ENCODE results near the gene EFEMP2.
A peak's percentile ranks its signal among the peaks of the same experiment; 100 is the strongest.
"Not testable (repeated sequence)": the region's sequence is repeated elsewhere in the genome, so short reads cannot be mapped to it uniquely, and the experiment has no call there.

EFEMP2 gene

DNA sequence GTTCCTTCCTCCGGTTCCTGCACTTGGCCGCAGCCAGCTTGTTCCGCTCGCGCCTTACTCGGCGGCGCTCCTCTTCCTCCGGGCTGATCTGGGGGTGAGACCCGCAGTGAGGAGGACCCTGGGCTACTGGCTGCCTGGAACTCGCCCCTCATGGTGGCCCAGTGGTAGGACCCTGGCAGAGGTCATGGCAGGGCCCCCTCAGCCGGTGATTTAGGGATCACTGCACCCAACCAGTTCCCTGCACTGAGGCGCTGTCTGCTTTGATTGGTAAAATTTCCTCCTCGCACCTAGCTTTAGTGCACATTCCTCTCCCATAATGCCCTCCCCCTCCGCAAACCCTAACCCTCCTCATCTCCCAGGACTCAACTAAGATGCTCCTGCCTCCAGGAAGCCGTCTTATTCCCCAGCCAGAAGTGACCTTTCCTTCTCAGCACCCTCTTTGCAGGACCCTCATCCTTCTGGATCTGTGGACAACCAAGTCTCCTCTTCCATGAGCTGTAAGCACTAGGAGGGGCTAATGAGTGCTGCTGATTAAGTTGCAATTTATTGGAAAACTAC lies 21.5 kb upstream of the EFEMP2 start:
- no peaks in the 10 kb centered on the region for H3K9me3 ChIP-seq (ENCODE audit: severe bottlenecking)
- TF ChIP-seq, protein P1, sequence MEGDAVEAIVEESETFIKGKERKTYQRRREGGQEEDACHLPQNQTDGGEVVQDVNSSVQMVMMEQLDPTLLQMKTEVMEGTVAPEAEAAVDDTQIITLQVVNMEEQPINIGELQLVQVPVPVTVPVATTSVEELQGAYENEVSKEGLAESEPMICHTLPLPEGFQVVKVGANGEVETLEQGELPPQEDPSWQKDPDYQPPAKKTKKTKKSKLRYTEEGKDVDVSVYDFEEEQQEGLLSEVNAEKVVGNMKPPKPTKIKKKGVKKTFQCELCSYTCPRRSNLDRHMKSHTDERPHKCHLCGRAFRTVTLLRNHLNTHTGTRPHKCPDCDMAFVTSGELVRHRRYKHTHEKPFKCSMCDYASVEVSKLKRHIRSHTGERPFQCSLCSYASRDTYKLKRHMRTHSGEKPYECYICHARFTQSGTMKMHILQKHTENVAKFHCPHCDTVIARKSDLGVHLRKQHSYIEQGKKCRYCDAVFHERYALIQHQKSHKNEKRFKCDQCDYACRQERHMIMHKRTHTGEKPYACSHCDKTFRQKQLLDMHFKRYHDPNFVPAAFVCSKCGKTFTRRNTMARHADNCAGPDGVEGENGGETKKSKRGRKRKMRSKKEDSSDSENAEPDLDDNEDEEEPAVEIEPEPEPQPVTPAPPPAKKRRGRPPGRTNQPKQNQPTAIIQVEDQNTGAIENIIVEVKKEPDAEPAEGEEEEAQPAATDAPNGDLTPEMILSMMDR (IDR thresholded peaks at IDR 0.05; ENCODE audit: low read depth, low read length) = no peak
- no peaks in the 10 kb centered on the region for H3K36me3 ChIP-seq
- peak overlapping the region; percentile 66 for H3K27ac ChIP-seq
- no peak for DNase-seq
- H3K4me3 ChIP-seq (ENCODE audit: low read depth, low read length) = no peak overlapping the region; the same call in 1 of the 2 replicates
- no peaks in the 10 kb centered on the region for H3K27me3 ChIP-seq (ENCODE audit: insufficient read depth, low read depth, severe bottlenecking)

DNA sequence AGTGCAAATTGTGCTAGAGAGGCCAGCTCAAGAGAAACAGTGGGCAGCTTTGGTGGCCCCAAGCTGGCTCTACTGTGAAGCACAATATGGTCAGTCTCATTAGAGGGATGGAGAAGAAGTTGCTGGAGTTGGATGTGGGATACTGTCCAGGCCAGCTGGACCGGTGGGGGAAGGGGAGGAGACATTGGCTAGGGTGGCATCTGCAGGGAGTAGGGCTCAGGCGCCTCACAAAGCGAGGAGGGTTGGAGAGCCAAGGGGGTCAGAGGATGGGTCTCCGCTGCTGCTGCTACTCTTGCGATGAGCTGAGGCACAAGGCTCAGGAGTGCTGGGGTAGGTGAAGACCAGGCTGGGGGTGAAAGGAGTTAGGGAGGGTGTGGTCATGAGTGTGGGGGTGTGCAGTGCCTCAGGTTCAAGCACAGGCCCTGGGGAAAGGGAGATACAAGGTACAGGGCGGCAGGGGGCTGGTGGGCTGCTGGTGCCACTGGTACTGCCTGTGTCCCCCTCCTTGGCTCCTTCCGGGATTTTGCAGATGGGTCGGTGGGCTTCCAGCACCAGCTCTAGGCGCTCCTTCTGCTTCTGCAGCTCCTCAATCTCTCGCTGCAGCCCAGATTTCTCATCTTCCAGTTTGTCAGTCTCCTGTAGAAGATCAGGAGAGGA lies 20.2 kb upstream of the EFEMP2 start:
- Histone ChIP-seq H3K36me3 (no peaks in the 10 kb centered on the region), H3K4me3 (ENCODE audit: low read depth, low read length) (no peak overlapping the region), H3K27me3 (ENCODE audit: insufficient read depth, low read depth, severe bottlenecking) (no peaks in the 10 kb centered on the region), H3K27ac (no peak overlapping the region), H3K9me3 (ENCODE audit: severe bottlenecking) (no peaks in the 10 kb centered on the region)
- DNase-seq = no peak
- TF ChIP-seq, protein P1 (IDR thresholded peaks at IDR 0.05; ENCODE audit: low read depth, low read length) = no peak

DNA sequence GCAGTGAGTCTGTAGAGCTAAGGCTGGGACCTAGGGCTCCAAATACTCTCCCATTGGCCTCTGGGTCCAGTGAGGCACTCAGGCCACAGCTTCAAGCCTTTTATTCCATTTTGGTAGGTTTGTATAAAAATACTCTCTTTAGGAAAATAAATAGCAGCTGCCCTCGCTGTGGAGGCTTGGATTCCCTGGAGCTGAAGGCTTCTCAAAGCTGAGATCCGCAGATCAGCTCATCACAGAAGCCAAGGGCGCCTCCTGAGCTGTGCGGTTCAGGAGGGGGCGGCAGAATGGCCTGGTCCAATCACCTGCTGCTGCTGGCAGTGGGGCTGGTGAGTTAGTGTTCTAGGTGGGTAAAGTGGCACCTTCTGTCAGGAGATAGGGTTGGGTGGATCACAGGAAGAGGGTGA lies 19.5 kb upstream of the EFEMP2 start:
- H3K4me3 ChIP-seq (ENCODE audit: low read depth, low read length) = peak overlapping the region; percentile 87
- peak overlapping the region; percentile 86; the same call in 1 of the 2 replicates for H3K27ac ChIP-seq

DNA sequence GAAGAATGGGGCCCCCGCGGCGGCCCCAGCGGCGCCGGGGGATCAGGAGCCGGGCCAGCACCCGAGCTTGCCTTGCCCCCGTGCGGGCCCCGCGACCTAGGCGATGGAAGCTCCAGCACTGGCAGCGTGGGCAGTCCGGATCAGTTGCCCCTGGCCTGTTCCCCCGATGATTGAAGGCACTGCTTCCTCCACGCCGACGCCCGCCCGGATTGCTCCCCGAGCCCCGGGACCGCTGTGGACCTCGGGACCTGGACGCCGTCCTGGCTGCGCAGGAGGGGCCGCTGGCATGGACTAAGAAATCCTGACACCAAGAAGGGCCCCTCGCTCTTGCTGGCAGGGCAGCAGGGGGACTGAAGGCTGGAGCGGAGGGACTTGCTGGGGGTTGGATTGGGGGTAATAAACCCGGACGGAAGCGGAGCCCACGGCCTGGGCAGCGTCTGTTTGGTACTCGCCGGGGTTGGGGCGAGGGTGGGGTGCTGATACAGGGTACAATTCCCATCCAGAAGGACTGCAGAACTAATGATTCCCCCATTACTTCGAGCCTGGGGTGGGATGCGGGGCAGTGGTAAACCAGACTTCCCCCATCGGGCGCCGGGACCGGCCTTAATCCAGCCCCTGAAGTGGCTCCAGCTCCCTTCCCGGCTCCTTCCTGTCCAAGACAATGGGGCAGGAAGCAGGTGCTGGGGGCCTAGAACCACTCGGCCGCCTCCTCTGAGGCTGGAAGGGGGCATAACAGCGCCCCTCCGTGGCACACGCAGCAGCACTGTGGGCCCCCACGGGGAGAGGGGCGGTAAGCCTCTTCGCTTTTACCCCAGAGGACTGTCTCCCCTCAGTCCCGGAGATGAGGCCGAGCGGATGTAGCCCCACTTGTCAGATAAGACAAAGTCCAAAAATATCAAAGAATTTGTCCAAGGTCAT lies 18.9 kb upstream of the EFEMP2 start:
- TF ChIP-seq, protein P1 (IDR thresholded peaks at IDR 0.05; ENCODE audit: low read depth, low read length) = peak; percentile 65
- H3K4me3 ChIP-seq (ENCODE audit: low read depth, low read length) = peak overlapping the region; percentile 87
- H3K27ac ChIP-seq = peak overlapping the region; percentile 86
- H3K27me3 ChIP-seq (ENCODE audit: insufficient read depth, low read depth, severe bottlenecking) = no peaks in the 10 kb centered on the region
- DNase-seq = peak; percentile 58
- no peaks in the 10 kb centered on the region for H3K9me3 ChIP-seq (ENCODE audit: severe bottlenecking)
- peaks cover 7% of the 10 kb centered on the region for H3K36me3 ChIP-seq

More for the DNA sequence above, 19.5 kb upstream of the EFEMP2 start:
- not testable (repeated sequence) for DNase-seq; H3K36me3 ChIP-seq; H3K27me3 ChIP-seq (ENCODE audit: insufficient read depth, low read depth, severe bottlenecking); H3K9me3 ChIP-seq (ENCODE audit: severe bottlenecking)

DNA sequence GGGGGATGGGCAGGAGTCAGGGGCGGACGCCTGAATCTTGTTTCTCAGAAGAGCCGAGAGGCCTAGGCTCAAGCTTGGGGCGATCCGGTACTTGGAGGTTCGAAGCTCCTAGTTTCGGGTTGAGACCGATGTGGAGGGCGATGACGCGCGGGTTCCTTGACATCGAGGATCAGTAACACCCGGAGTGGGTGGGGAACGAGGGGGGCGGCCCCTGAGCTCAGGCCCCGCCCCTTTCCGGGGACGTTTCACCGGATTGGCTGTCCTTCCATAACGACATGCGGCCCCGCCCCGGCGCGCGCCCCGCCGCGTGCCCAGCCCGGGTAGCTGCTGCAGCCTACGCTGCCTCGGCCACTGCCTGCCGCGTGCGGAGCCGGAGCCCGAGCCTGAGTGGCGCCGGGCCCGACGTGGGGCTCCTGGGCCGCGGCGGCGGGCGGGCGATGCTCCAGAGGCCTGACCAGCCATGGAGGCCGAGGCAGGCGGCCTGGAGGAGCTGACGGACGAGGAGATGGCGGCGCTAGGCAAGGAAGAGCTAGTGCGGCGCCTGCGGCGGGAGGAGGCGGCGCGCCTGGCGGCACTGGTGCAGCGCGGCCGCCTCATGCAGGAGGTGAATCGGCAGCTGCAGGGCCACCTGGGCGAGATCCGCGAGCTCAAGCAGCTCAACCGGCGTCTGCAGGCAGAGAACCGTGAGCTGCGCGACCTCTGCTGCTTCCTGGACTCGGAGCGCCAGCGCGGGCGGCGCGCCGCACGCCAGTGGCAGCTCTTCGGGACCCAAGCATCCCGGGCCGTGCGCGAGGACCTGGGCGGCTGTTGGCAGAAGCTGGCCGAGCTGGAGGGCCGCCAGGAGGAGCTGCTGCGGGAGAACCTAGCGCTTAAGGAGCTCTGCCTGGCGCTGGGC lies 18.0 kb upstream of the EFEMP2 start, which contains the start of gene CCDC85B:
CCDC85B (plus strand) TSS at position 350 of the 895 bp plus-strand sequence; CDS start at position 461, 111 bp downstream.
- Histone ChIP-seq H3K27ac (peak within 1 kb of the TSS; percentile 86), H3K36me3 (peaks cover 16% of the 10 kb centered on the region), H3K4me3 (ENCODE audit: low read depth, low read length) (peak within 1 kb of the TSS; percentile 87), H3K27me3 (ENCODE audit: insufficient read depth, low read depth, severe bottlenecking) (no peaks in the 10 kb centered on the region), H3K9me3 (ENCODE audit: severe bottlenecking) (no peaks in the 10 kb centered on the region)
- TF ChIP-seq, protein P1 (IDR thresholded peaks at IDR 0.05; ENCODE audit: low read depth, low read length) = peak; percentile 30; the same call in 1 of the 2 replicates
- DNase-seq = peak; percentile 97
